HTR-8/SVneo (cell line): ENCODE measurements around the gene SNRNP200.

Experiments
- DNase-seq: peaks from one replicate; pipeline ENCODE4 v3.0.0; 2011; ENCODE audit warnings: low spot score, mixed read lengths; ENCODE audit not compliant: insufficient read length
- FAIRE-seq: peaks from 2 replicates; lab custom pipeline; 2011; peaks lifted over from hg19 to GRCh38; lab: Jason Lieb, UNC

SNRNP200 gene

GRCh38 chr2:96225016-96225533 lies 80.3 kb downstream of the SNRNP200 start:
- no peak for FAIRE-seq
- DNase-seq, result no peak
